ENCODE data around the gene PALLD.
A peak's percentile ranks its signal among the peaks of the same experiment; 100 is the strongest.

PALLD gene

GRCh38 chr4:168893205-168893604 lies 396.4 kb downstream of the PALLD start:
- Histone ChIP-seq H3K36me3 (peaks cover 24% of the 10 kb centered on the region), H3K4me3 (ENCODE audit: low read depth, low read length) (no peak overlapping the region), H3K9me3 (ENCODE audit: severe bottlenecking) (no peaks in the 10 kb centered on the region), H3K27ac (no peak overlapping the region), H3K27me3 (ENCODE audit: insufficient read depth, low read depth, severe bottlenecking) (no peaks in the 10 kb centered on the region)
- no peak for DNase-seq
- TF ChIP-seq CTCF (IDR thresholded peaks at IDR 0.05; ENCODE audit: low read depth, low read length), result no peak

- Histone ChIP-seq H3K9me3 (ENCODE audit: severe bottlenecking) (no peaks in the 10 kb centered on the region), H3K27me3 (ENCODE audit: insufficient read depth, low read depth, severe bottlenecking) (no peaks in the 10 kb centered on the region), H3K4me3 (ENCODE audit: low read depth, low read length) (no peak overlapping the region), H3K36me3 (peaks cover 24% of the 10 kb centered on the region), H3K27ac (no peak overlapping the region)
- TF ChIP-seq CTCF (IDR thresholded peaks at IDR 0.05; ENCODE audit: low read depth, low read length), result no peak
- DNase-seq, result peak; percentile 16
Measured at GRCh38 chr4:168893807-168894206, 397.0 kb downstream of the PALLD start.

DNA sequence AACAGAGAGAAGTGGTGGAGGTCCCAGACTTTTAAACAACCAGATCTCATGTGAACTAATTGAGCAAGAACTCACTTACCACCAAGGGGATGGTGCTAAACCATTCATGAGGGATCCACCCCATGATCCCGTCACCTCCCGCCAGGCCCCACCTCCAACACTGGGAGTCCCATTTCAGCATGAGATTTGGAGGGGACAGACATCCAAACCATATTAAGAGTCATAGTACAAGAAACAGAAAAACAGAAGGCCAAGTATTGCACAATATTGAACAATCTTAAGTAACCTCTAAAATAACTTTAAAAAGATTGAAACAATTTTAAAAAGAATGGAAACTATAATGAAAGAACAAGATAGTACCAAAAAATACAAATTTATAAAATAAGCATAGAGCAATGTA lies 403.2 kb downstream of the PALLD start:
- DNase-seq, result no peak
- TF ChIP-seq CTCF (IDR thresholded peaks at IDR 0.05; ENCODE audit: low read depth, low read length), result no peak
- H3K36me3 ChIP-seq, result peaks cover 6% of the 10 kb centered on the region

DNA sequence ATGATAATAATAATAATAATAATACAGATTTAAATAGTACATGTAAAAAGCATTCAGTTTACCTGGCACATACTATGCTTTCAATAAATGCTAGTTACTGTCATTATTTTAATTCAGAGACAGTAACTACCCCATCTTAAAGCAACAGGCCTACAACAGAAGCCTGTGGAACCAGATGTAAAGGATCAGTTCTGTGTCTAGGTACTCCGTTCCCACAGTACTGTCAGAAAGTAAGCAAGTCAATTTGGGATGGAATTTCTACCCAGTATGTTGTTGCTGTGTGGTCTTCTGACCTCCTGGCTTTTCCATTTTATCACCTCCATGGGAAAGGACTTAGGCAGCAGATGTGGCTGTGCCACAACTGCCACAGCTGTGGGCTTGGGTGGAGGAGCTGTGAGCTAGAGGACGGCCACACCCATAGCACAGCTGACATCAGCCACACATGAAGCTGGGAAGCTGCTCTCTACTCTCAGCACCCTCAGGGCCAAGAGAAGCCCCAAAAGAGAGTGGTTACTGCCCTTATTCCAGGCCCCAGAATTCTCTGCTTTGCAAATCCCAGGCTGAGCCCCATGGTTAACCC lies 410.4 kb downstream of the PALLD start:
- no peaks in the 10 kb centered on the region for H3K9me3 ChIP-seq (ENCODE audit: severe bottlenecking)
- no peaks in the 10 kb centered on the region for H3K27me3 ChIP-seq (ENCODE audit: insufficient read depth, low read depth, severe bottlenecking)
- no peak overlapping the region for H3K4me3 ChIP-seq (ENCODE audit: low read depth, low read length)
- H3K27ac ChIP-seq, result no peak overlapping the region
- TF ChIP-seq CTCF (IDR thresholded peaks at IDR 0.05; ENCODE audit: low read depth, low read length), result no peak
- DNase-seq, result no peak
- peaks cover 10% of the 10 kb centered on the region for H3K36me3 ChIP-seq

More for the DNA sequence above, 403.2 kb downstream of the PALLD start:
- H3K4me3 ChIP-seq (ENCODE audit: low read depth, low read length), result no peak overlapping the region
- H3K27me3 ChIP-seq (ENCODE audit: insufficient read depth, low read depth, severe bottlenecking), result no peaks in the 10 kb centered on the region
- no peaks in the 10 kb centered on the region for H3K9me3 ChIP-seq (ENCODE audit: severe bottlenecking)
- no peak overlapping the region for H3K27ac ChIP-seq

GRCh38 chr4:168908093-168908492 lies 411.2 kb downstream of the PALLD start:
- Histone ChIP-seq H3K36me3 (peaks cover 14% of the 10 kb centered on the region), H3K27ac (no peak overlapping the region), H3K9me3 (ENCODE audit: severe bottlenecking) (no peaks in the 10 kb centered on the region), H3K4me3 (ENCODE audit: low read depth, low read length) (no peak overlapping the region), H3K27me3 (ENCODE audit: insufficient read depth, low read depth, severe bottlenecking) (no peaks in the 10 kb centered on the region)
- DNase-seq, result no peak
- TF ChIP-seq CTCF (IDR thresholded peaks at IDR 0.05; ENCODE audit: low read depth, low read length), result no peak

DNA sequence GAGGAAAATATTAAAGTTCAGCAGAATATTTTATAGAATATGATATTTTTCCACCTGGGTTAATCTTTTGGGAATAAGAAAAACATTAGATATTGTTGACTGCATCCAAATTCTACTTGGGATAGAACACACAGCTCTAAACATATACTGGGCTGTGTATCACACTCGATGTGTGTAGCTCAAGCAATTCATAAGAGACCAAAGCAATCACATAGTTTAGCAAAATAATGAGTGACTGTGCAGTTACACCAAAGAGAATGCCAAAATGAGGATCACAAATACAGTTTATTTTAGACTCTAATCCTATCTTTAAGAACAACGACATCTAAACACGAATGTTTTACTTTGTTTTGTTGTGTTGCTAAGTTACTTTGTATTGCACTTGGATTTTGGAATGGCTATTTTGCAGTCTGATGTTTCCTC lies 412.0 kb downstream of the PALLD start:
- Histone ChIP-seq H3K27ac (no peak overlapping the region), H3K9me3 (ENCODE audit: severe bottlenecking) (no peaks in the 10 kb centered on the region), H3K27me3 (ENCODE audit: insufficient read depth, low read depth, severe bottlenecking) (no peaks in the 10 kb centered on the region), H3K36me3 (peaks cover 14% of the 10 kb centered on the region), H3K4me3 (ENCODE audit: low read depth, low read length) (no peak overlapping the region)
- TF ChIP-seq CTCF (IDR thresholded peaks at IDR 0.05; ENCODE audit: low read depth, low read length), result no peak
- DNase-seq, result no peak

All from WERI-Rb-1 (cell line).